Hepatocyte (in vitro differentiated cells): Measurements from ENCODE around the gene IPO11. TPM values are rescaled to one million over a fixed set of nuclear protein-coding genes. Genes with fewer than 3 reads are reported as not detected.

Experiments
- DNase-seq: peaks from one replicate; pipeline ENCODE4 v3.0.0-alpha.2; 2016; ENCODE audit warnings: low spot score
- H2AFZ ChIP-seq: fragments of 200-600 bp; sonication (generic); 2 replicates; pipeline ENCODE4 v1.6.0; 2016; ENCODE audit warnings: antibody characterized with exemption, mild to moderate bottlenecking
- H3K27ac ChIP-seq: fragments of 200-600 bp; sonication (generic); 2 replicates; pipeline ENCODE4 v1.5.1; 2016; ENCODE audit warnings: mild to moderate bottlenecking
- H3K27me3 ChIP-seq: fragments of 200-600 bp; sonication (generic); 2 replicates; pipeline ENCODE4 v1.6.1; 2016
- H3K36me3 ChIP-seq: fragments of 200-600 bp; sonication (generic); replicated peaks from 2 replicates; pipeline ENCODE4 v1.5.1; 2016; ENCODE audit warnings: low read depth; ENCODE audit not compliant: insufficient read depth
- H3K4me1 ChIP-seq: fragments of 200-600 bp; sonication (generic); 2 replicates; pipeline ENCODE4 v1.5.1; 2016; ENCODE audit warnings: mild to moderate bottlenecking, moderate library complexity; ENCODE audit not compliant: insufficient read depth
- H3K4me2 ChIP-seq: fragments of 200-600 bp; sonication (generic); 2 replicates; pipeline ENCODE4 v1.6.0; 2016
- H3K4me3 ChIP-seq: fragments of 200-600 bp; sonication (generic); 2 replicates; pipeline ENCODE4 v1.5.1; 2016; ENCODE audit warnings: mild to moderate bottlenecking
- H3K79me2 ChIP-seq: fragments of 200-600 bp; sonication (generic); 2 replicates; pipeline ENCODE4 v1.6.0; 2017; ENCODE audit warnings: mild to moderate bottlenecking
- H3K9me2 ChIP-seq: fragments of 200-600 bp; sonication (generic); replicated peaks from 2 replicates; pipeline ENCODE4 v1.6.0; 2017; ENCODE audit warnings: mild to moderate bottlenecking; ENCODE audit not compliant: insufficient read depth
- H3K9me3 ChIP-seq: fragments of 200-600 bp; sonication (generic); 2 replicates; pipeline ENCODE4 v1.5.1; 2016; ENCODE audit warnings: low read depth, mild to moderate bottlenecking
- H4K20me1 ChIP-seq: fragments of 200-600 bp; sonication (generic); 2 replicates; pipeline ENCODE4 v1.6.0; 2016; ENCODE audit warnings: mild to moderate bottlenecking; ENCODE audit not compliant: insufficient read depth, poor library complexity, severe bottlenecking
- CTCF ChIP-seq: fragments of 200-600 bp; sonication (generic); IDR thresholded peaks from 2 replicates; pipeline ENCODE4 v1.5.1; 2016; ENCODE audit warnings: antibody characterized with exemption, mild to moderate bottlenecking; ENCODE audit not compliant: poor library complexity
- EZH2 ChIP-seq: fragments of 200-600 bp; sonication (generic); IDR thresholded peaks from 2 replicates; pipeline ENCODE4 v1.6.1; 2016; ENCODE audit warnings: antibody characterized with exemption, mild to moderate bottlenecking, borderline replicate concordance
- EZH2phosphoT487 ChIP-seq: fragments of 200-600 bp; sonication (generic); IDR thresholded peaks from one replicate; pipeline ENCODE4 v1.6.1; 2018; ENCODE audit warnings: antibody characterized with exemption, mild to moderate bottlenecking, low read depth, moderate library complexity; ENCODE audit not compliant: unreplicated experiment, severe bottlenecking
- WGBS: methylation state at CpG from one replicate; pipeline ENCODE4 v1.1.6; 2016; ENCODE audit warnings: low lambda C conversion rate; ENCODE audit errors: missing lambda C conversion rate; 5-methylcytosine and 5-hydroxymethylcytosine counted together
- polyA plus RNA-seq: library from polyadenylated mRNA; unstranded; fragments of >200 nt; fragmentation: Nextera tagmentation; extraction: Ambion mirVana; gene quantifications from 2 replicates; pipeline ENCODE4 v1.2.1, GENCODE V29; 2016
- total RNA-seq: library from RNA; depleted of rRNA; stranded (reverse); fragments of >200 nt; gene quantifications from 2 replicates; pipeline ENCODE4 v1.2.3, GENCODE V29; 2014

Gene IPO11
- total and polyA plus RNA-seq, 2 experiments from 2014 or later: 10.3 to 24.2 TPM

DNA sequence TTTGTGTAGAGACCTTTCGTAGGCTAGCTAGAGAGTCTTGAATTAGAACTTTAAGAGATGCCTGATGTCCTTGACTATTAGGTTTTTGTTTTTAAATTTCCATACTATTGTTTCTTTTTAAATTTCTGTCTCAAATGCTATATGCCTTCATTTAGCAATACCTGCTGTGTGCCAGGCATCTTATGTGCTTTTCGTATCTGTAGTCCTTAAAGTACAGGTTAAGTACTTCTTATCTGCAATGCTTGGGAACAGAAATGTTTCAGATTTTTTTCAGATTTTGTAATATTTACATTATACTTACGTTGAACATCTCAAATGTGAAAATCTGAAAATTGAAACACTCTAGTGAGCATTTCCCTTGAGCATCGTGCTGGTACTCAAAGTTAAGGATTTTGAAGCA is 49.0 kb downstream of the IPO11 start:
- DNase-seq: no peak
- H3K9me3 ChIP-seq: no peaks in the 10 kb centered on the region
- peaks cover 5% of the 10 kb centered on the region for H3K4me1 ChIP-seq
- no peak overlapping the region for H3K4me3 ChIP-seq
- no peak overlapping the region for H3K27ac ChIP-seq
- no peaks in the 10 kb centered on the region for H3K79me2 ChIP-seq
- no peak overlapping the region for H2AFZ ChIP-seq
- WGBS: 76% methylated on average over 4 of the region's 4 CpGs
- H3K27me3 ChIP-seq: no peaks in the 10 kb centered on the region
- no peaks in the 10 kb centered on the region for H3K9me2 ChIP-seq
- H4K20me1 ChIP-seq: no peaks in the 10 kb centered on the region
- H3K4me2 ChIP-seq: no peak overlapping the region
- TF ChIP-seq EZH2phosphoT487: no peak
- TF ChIP-seq CTCF: no peak
- no peak for TF ChIP-seq EZH2
- no peaks in the 10 kb centered on the region for H3K36me3 ChIP-seq

GRCh38 chr5:62465985-62466925 is 53.7 kb downstream of the IPO11 start:
- WGBS: 67% methylated on average over 6 of the region's 6 CpGs
- Histone ChIP-seq H3K27me3 (no peaks in the 10 kb centered on the region), H4K20me1 (no peaks in the 10 kb centered on the region), H3K4me1 (peaks cover 5% of the 10 kb centered on the region), H3K4me2 (no peak overlapping the region), H3K36me3 (no peaks in the 10 kb centered on the region), H3K9me3 (no peaks in the 10 kb centered on the region), H3K9me2 (no peaks in the 10 kb centered on the region), H3K27ac (no peak overlapping the region), H2AFZ (no peak overlapping the region), H3K79me2 (no peaks in the 10 kb centered on the region), H3K4me3 (no peak overlapping the region)
- TF ChIP-seq EZH2: no peak
- no peak for TF ChIP-seq EZH2phosphoT487
- TF ChIP-seq CTCF: no peak
- no peak for DNase-seq

DNA sequence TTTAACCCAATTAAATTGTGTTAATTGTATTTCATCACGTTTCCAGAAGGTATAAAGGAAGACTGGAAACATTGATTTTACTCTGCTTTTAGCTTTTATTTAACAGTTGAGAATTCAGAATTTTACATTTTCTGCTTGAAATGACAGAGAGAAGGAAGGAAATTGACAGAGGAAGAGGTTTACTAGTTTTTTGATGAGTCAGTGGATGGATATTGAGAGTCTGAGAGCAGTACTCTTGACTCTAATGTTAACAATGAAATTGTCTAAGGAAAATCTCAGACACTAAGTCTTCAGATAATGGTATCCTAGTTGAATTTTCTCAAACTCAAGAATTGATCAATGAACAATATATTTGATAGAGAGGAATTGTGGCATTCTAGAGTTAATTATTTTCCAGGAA is 60.6 kb downstream of the IPO11 start:
- no peak overlapping the region for H2AFZ ChIP-seq
- H3K27ac ChIP-seq: no peak overlapping the region
- no peaks in the 10 kb centered on the region for H3K4me1 ChIP-seq
- no peaks in the 10 kb centered on the region for H4K20me1 ChIP-seq
- no peaks in the 10 kb centered on the region for H3K9me3 ChIP-seq
- H3K27me3 ChIP-seq: no peaks in the 10 kb centered on the region
- H3K4me2 ChIP-seq: no peak overlapping the region
- 97% methylated on average over 1 of the region's 1 CpG for WGBS
- no peak for DNase-seq
- no peak for TF ChIP-seq EZH2
- TF ChIP-seq CTCF: no peak
- no peak for TF ChIP-seq EZH2phosphoT487
- H3K79me2 ChIP-seq: no peaks in the 10 kb centered on the region
- no peaks in the 10 kb centered on the region for H3K36me3 ChIP-seq
- H3K9me2 ChIP-seq: no peaks in the 10 kb centered on the region
- no peak overlapping the region for H3K4me3 ChIP-seq
